ENCODE measurements around the gene MS4A10.

DNA sequence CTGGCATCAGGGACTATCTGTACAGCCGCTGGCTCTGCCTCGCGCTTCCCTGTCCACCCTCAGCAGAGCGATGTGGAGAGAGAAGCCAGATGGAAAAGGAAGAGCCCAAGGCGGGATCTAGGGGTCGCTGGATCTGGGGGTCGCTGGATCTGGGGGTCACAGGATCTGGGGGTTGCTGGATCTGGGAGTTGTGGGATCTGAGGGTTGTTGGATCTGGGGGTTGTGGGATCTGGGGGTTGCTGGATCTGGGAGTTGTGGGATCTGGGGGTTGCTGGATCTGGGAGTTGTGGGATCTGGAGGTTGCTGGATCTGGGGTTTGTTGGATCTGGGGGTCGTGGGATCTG is 2.0 kb upstream of the MS4A10 start:
- TF ChIP-seq, protein P1, sequence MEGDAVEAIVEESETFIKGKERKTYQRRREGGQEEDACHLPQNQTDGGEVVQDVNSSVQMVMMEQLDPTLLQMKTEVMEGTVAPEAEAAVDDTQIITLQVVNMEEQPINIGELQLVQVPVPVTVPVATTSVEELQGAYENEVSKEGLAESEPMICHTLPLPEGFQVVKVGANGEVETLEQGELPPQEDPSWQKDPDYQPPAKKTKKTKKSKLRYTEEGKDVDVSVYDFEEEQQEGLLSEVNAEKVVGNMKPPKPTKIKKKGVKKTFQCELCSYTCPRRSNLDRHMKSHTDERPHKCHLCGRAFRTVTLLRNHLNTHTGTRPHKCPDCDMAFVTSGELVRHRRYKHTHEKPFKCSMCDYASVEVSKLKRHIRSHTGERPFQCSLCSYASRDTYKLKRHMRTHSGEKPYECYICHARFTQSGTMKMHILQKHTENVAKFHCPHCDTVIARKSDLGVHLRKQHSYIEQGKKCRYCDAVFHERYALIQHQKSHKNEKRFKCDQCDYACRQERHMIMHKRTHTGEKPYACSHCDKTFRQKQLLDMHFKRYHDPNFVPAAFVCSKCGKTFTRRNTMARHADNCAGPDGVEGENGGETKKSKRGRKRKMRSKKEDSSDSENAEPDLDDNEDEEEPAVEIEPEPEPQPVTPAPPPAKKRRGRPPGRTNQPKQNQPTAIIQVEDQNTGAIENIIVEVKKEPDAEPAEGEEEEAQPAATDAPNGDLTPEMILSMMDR (optimal IDR thresholded peaks at IDR 0.05 in 1 of 3, IDR thresholded peaks at IDR 0.05 in 1 of 3, conservative IDR thresholded peaks at IDR 0.05 in 1 of 3; ENCODE audit: extremely low read depth in 1 of 3, insufficient read depth in 2 of 3, low read length in 3 of 3) = no peak
- TF ChIP-seq EZH2 (IDR thresholded peaks at IDR 0.05; ENCODE audit: low read length) = no peak
